ENCODE measurements around the gene RPL11.
A peak's percentile ranks its signal among the peaks of the same experiment; 100 is the strongest.
"Not testable (repeated sequence)": the region's sequence is repeated elsewhere in the genome, so short reads cannot be mapped to it uniquely, and the experiment has no call there.

RPL11 gene

DNA sequence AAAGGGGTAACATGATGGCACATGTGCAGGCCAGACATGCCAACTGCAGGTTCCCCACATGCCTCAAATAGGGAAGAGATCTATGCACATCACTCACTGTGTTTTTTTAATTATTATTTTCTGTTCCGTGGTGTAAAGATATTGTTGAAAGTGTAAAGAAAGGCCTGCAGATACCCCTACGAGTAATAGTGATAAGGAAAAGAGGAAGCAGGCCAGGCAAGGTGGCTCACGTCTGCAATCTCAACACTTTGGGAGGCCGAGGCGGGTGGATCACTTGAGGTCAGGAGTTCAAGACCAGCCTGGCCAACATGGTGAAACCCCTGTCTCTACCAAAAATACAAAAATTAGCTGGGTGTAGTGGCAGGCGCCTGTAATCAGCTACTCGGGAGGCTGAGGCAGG, 6.4 kb upstream of the RPL11 start:
- not testable (repeated sequence) for DNase-seq (ENCODE audit: low spot score)

- DNase-seq (ENCODE audit: low spot score) = not testable (repeated sequence)
Observed at GRCh38 chr1:23687680-23688079, 3.9 kb upstream of the RPL11 start.

DNA sequence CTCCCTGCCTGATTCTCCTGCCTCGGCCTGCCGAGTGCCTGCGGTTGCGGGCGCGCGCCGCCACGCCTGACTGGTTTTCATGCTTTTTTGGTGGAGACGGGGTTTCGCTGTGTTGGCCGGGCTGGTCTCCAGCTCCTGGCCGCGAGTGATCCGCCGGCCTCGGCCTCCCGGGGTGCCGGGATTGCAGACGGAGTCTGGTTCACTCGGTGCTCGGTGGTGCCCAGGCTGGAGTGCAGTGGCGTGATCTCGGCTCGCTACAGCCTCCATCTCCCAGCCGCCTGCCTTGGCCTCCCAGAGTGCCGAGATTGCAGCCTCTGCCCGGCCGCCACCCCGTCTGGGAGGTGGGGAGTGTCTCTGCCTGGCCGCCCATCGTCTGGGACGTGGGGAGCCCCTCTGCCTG, 3.3 kb upstream of the RPL11 start:
- not testable (repeated sequence) for DNase-seq (ENCODE audit: low spot score)

GRCh38 chr1:23692308-23692871, 784 bp downstream of the RPL11 start:
- DNase-seq (ENCODE audit: low spot score) = no peak

- DNase-seq (ENCODE audit: low spot score) = no peak
Observed at GRCh38 chr1:23693599-23693998, 2.0 kb downstream of the RPL11 start.

GRCh38 chr1:23694371-23694770, 2.8 kb downstream of the RPL11 start:
- no peak for DNase-seq (ENCODE audit: low spot score)

DNA sequence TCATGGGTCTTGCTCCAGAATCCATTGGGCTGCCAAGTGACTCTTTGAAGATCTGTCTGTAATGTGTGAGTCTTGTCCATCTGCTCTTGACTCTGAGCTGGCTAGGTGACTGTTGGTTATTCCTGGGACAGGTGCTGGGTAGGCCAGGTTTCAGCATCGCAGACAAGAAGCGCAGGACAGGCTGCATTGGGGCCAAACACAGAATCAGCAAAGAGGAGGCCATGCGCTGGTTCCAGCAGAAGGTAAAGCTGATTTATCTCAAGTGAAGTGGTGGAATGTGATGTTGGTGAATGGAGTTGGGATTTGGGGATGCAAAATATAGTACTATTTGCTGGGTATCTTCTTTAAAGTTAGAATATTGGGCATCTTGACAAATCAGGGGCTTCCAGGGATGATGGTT, 4.1 kb downstream of the RPL11 start:
- DNase-seq (ENCODE audit: low spot score) = no peak

GRCh38 chr1:23696335-23696989, 4.9 kb downstream of the RPL11 start:
- no peak for DNase-seq (ENCODE audit: low spot score)

- no peak for DNase-seq (ENCODE audit: low spot score)
Observed at GRCh38 chr1:23698466-23698865, 6.9 kb downstream of the RPL11 start.

- no peak for DNase-seq (ENCODE audit: low spot score)
Observed at GRCh38 chr1:23699280-23700179, 7.9 kb downstream of the RPL11 start.

- DNase-seq (ENCODE audit: low spot score) = no peak
Observed at GRCh38 chr1:23701310-23701709, 9.7 kb downstream of the RPL11 start.

DNA sequence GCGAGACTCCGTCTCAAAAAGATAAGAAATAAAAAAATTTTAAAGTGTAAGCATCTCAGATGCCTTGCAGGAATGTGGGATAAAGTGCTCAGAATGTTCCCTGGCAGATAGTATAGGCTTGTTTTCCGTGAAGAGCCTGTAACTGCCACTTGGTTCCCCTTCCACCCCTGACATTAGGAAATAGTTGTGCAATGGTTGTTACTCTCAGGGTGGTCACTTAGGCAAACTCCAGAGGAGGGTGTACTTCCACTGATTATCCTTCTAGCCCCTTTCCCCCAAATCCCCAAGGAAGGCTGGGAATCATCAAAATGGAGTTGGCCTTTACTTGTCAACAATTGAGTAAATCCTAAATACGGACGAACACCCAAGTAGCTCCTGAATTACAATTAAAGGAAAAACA, 10.4 kb downstream of the RPL11 start:
- DNase-seq (ENCODE audit: low spot score) = no peak

DNA sequence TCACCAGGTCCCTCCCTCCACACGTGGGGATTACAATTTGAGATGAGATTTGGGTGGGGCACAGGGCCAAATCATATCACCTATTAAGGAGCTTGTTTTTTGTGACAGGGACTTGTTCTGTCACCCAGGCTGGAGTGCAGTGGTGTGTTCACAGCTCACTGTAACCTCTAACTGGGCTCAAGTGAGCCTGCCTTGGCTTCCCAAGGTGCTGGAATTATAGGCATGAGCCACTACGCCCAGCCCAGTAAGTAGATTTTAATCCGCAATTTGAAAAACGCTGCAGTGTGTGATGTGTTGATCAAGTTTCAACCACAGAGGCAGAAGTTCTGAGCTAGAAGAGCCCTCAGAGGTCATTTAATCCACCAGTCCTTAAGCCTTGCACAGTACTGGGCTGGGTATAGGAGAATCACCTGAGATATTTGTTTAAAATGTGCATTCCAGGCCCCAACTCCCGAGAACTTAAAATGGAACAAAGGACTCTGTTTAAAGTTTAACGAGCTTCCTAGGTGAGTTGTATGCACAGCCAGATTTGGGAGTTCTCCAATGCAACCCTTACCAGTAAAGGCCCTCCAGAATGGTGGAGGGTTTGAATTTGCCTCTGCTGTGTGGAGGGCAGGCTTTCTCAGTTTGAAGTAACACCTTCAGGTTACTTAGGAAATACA, 13.4 kb downstream of the RPL11 start:
- no peak for DNase-seq (ENCODE audit: low spot score)

- no peak for DNase-seq (ENCODE audit: low spot score)
Observed at GRCh38 chr1:23709229-23709628, 17.6 kb downstream of the RPL11 start.

DNA sequence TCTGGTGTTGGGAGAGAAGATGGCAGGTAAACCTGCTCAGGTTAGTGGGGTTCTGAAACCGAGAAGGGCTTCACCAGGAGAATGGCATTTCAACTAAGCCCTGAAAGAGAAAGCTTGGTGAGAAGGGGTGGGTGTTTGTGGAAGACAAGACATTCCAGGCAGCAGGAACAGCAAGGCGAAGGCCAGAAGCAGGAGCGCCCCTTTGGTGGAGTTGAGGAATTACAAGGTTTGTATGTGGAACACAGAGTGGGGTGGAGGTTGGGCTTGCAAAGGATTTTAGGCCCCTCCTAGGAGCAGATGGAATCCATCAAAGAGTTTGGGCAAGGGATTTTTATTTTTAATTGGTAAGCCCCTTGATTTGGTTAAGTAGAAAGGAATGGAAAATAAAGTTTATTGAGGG, 26.9 kb downstream of the RPL11 start:
- peak; percentile 58 for DNase-seq (ENCODE audit: low spot score)

DNA sequence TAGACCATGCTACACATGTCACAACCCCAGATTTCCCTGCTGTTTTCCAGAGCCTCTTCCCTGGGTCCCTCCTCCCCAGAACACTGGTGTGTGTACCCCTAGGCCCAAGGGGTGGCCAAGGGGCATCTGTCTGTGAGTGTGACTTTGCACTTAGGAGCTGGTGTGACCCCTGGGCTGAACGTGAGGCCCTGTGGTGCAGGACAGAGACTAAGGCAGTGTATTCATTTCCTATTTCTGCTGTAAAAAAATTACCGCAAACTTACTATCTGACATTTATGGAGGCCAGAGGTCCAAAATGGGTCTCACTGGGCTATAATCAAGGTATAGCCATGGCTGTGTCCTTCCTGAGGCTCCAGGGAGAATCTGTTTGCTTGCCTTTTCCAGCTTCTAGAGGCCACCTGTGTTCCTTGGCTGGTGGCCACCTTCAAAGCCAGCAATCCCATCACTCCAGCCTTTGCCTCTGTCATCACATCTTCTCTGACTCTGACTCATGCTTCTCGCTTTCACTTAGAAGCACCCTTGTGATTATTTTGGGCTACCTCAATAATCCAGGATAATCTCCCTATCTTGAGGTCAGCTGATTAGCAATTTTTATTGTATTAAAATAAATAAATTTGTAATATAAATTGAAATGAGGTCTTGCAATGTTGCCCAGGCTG, 27.7 kb downstream of the RPL11 start:
- DNase-seq (ENCODE audit: low spot score) = no peak

DNA sequence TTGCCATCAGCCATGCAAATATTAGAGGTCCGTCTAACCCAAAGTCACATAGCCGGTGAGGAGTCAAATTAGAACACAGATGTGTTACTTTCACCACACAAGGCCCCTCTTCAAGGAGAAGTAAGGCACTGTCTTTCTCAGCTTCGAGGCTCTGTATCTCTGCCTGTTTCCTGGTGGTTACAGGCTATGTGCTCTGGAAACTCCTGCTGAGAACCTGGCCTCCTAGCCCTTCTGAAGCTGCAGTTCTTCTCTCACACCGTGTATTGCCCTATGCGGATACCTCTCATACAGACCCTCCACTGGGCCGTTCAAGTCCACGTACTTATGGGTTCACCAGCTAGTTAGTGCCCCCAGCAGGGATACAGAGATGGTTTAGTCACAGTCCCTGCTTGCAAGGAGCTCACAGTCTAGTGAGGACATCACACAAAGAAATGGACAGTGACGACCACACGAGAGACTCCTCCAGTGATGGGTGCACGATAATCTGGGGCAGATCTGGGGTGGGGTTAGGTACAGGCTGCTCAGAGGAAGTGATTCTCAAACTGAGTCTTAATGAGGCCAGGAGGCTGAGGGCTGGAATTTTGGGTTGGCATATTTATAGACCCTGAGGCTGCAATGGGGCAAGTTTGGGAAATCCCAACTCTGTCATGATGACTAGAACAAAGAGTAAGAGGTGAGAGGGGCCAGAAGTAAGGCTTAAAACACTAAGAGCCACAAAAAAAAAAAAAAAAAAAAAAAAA, 28.8 kb downstream of the RPL11 start:
- DNase-seq (ENCODE audit: low spot score) = no peak

DNA sequence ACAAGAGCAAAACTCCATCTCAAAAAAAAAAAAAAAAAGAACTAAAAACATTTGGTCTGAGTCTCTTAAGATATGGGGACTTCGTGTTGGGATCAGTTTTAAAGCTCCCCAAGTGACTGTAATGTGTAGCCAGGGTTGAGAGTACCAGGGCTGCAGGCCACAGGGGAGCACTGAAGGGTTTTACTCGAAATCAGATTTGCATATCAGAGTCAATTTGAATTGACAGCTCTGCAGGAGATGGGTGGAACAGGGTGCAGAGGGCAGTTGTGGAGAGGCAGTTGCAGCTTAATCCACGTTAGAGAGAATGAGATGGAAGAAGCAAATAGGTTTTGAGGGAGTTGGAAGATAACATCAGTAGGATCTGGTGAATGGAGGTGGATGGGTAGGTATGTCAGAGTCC, 31.0 kb downstream of the RPL11 start:
- DNase-seq (ENCODE audit: low spot score) = no peak

- DNase-seq (ENCODE audit: low spot score) = no peak
Observed at GRCh38 chr1:23726686-23727085, 35.1 kb downstream of the RPL11 start.

DNA sequence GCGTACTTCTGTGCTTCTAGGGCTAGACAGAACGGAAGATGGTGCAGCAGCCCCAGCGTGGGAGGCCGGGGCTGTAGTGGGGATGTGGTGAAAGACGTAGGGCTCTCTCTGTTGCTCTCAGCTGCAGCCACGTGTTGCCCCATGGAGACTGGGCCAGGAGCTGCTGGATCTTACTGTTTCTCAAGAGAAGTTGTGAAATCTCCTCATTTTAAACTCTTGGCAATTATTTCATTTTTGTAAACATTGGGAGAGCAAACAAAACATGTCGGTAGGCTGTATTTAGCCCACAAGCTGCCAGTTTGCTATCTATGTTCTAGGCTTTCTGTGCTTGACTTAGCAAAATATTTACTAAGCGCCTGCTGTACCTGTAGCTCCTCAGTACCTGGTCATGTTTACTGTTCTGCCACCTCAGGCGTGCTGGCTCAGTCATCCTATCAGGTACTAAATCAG, 35.8 kb downstream of the RPL11 start:
- peak; percentile 37 for DNase-seq (ENCODE audit: low spot score)

Measured in HuH-7 (cell line).